Measurements from ENCODE around the gene DYDC1. TPM values are rescaled to one million over a fixed set of nuclear protein-coding genes. Genes with fewer than 3 reads are reported as not detected.

DYDC1 gene
- total RNA-seq, 2 donors from 2014 or later = not detected

GRCh38 chr10:80289451-80290287, 66.9 kb downstream of the DYDC1 start, which contains the start of gene MAT1A:
TSS of gene MAT1A (minus strand) at chr10:80289658. CDS start at chr10:80289423, 235 bp downstream.
- intact Hi-C loops (cut with DNase I) = no loop called here
- no peak for DNase-seq (ENCODE audit: low spot score)

GRCh38 chr10:80288849-80289248, 67.7 kb downstream of the DYDC1 start:
- DNase-seq (ENCODE audit: low spot score) = no peak

More at GRCh38 chr10:80288849-80289248, 67.7 kb downstream of the DYDC1 start:
- intact Hi-C loops (cut with DNase I) = no loop called here

Other genes starting within 250 kb of the DYDC1 start
- 100 to 1,000 TPM in 1 of 2 donors, 10 to 100 TPM in 1; 62.4 to 155 TPM for gene PLAC9, start 224.0 kb downstream of the DYDC1 start, total RNA-seq
- 100 to 1,000 TPM; 247 to 269 TPM for gene ANXA11, start 151.2 kb downstream of the DYDC1 start, total RNA-seq
- under 1 TPM in 1 of 2 donors, not detected in 1; 0.37 TPM for gene MAT1A, start 67.1 kb downstream of the DYDC1 start, total RNA-seq
- gene DYDC2, start within 50 bp of the DYDC1 start, total RNA-seq = not detected
- gene PRXL2A, start 51.8 kb upstream of the DYDC1 start, total RNA-seq = 10 to 100 TPM; 22.1 to 23.2 TPM
- 10 to 100 TPM; 56.6 to 57.4 TPM for gene TSPAN14, start 97.6 kb upstream of the DYDC1 start, total RNA-seq
- gene SH2D4B, start 181.1 kb upstream of the DYDC1 start, total RNA-seq = under 1 TPM in 1 of 2 donors, not detected in 1; 0.10 TPM